HepG2 (cell line): ENCODE data around the gene PPP1R9A. TPM values are rescaled to one million over a fixed set of nuclear protein-coding genes. Genes with fewer than 3 reads are reported as not detected.

Source experiments
- ATAC-seq: fragments of 200-7000 bp; cut with Tn5 transposase; 3 replicates; pipeline ENCODE4 v1.9.1; 2020; ENCODE audit warnings: mild to moderate bottlenecking, moderate library complexity
- BruUV-seq: library from RNA; stranded (reverse); fragments of 400-500 nt; replicated peaks from 2 replicates; lab custom pipeline; 2021; lab: Mats Ljungman, UMichigan
- CTCF ChIA-PET: fragments of 300-600 bp; formaldehyde crosslinking; extraction: SDS; loops from one replicate; lab custom pipeline; 2021; ENCODE audit warnings: low total read pairs, inconsistent platforms, low intra/inter-chr PET ratio; lab: Yijun Ruan, JAX
- POLR2A ChIA-PET: fragments of 350-600 bp; sonication (Branson Sonifier 250); formaldehyde crosslinking; loops from one replicate; lab custom pipeline; 2020; ENCODE audit warnings: antibody characterized with exemption, inconsistent platforms; lab: Yijun Ruan, JAX
- DNase-seq: peaks from one replicate; pipeline ENCODE4 v3.0.0-alpha.2; 2015; ENCODE audit warnings: low spot score
- FAIRE-seq: peaks from 3 replicates; lab custom pipeline; 2011; peaks lifted over from hg19 to GRCh38; lab: Jason Lieb, UNC
- H2AFZ ChIP-seq: one replicate; pipeline ENCODE4 v1.6.1; 2011; ENCODE audit warnings: low read length, inconsistent platforms
- H3K27ac ChIP-seq: fragments of 300-600 bp; 3 replicates; pipeline ENCODE4 v1.8.0; 2011; ENCODE audit warnings: mixed run types, mild to moderate bottlenecking, mixed read lengths, low read length, inconsistent platforms; ENCODE audit not compliant: insufficient read depth; ENCODE audit errors: extremely low read length
- H3K27me3 ChIP-seq, 2 experiments: fragments of 200-600 bp in 1 of 2; 2 replicates in 1 of 2; 3 replicates in 1 of 2; pipeline versions ENCODE4 v1.6.0 to v1.8.0; 2011; ENCODE audit warnings: low read length in 2 of 2, mild to moderate bottlenecking in 2 of 2, moderate library complexity in 2 of 2, inconsistent platforms in 1 of 2; ENCODE audit not compliant: insufficient read depth in 2 of 2, control insufficient read depth in 1 of 2
- H3K36me3 ChIP-seq, 2 experiments: fragments of 200-600 bp in 1 of 2; replicated peaks in 1 of 2; 2 replicates in 1 of 2; 3 replicates in 1 of 2; pipeline versions ENCODE4 v1.5.1 to v1.8.0; 2011; ENCODE audit warnings: low read length in 2 of 2, inconsistent platforms in 1 of 2; ENCODE audit not compliant: insufficient read depth in 2 of 2, control insufficient read depth in 1 of 2
- H3K4me1 ChIP-seq: 2 replicates; pipeline ENCODE4 v1.5.1; 2012; ENCODE audit warnings: low read length, inconsistent platforms; ENCODE audit not compliant: insufficient read depth
- H3K4me2 ChIP-seq: 2 replicates; pipeline ENCODE4 v1.6.0; 2011; ENCODE audit warnings: low read depth, low read length, inconsistent platforms
- H3K4me3 ChIP-seq, 3 experiments: fragments of 200-600 bp in 1 of 3; sonication (generic), shearing (Covaris generic) in 1 of 3; replicated peaks in 1 of 3; 2 replicates each; pipeline ENCODE4 v1.5.1; 2011 to 2016; ENCODE audit warnings: low read length in 3 of 3, inconsistent platforms in 2 of 3, low read depth in 2 of 3, mild to moderate bottlenecking in 2 of 3, control low read depth in 1 of 3, mixed read lengths in 1 of 3; ENCODE audit not compliant: insufficient read depth in 1 of 3
- H3K79me2 ChIP-seq: one replicate; pipeline ENCODE4 v1.6.1; 2011; ENCODE audit warnings: low read length, inconsistent platforms; ENCODE audit not compliant: insufficient read depth
- H3K9ac ChIP-seq: 2 replicates; pipeline ENCODE4 v1.6.0; 2011; ENCODE audit warnings: mild to moderate bottlenecking, low read depth, low read length, inconsistent platforms; ENCODE audit not compliant: insufficient read depth
- H3K9me3 ChIP-seq: 2 replicates; pipeline ENCODE4 v1.5.1; 2012; ENCODE audit warnings: mild to moderate bottlenecking, low read length
- H4K20me1 ChIP-seq: 2 replicates; pipeline ENCODE4 v1.6.0; 2011; ENCODE audit warnings: inconsistent platforms, mild to moderate bottlenecking, low read length, moderate library complexity; ENCODE audit not compliant: insufficient read depth
- CC2D1A ChIP-seq: sonication (generic); formaldehyde crosslinking; IDR thresholded peaks from 2 replicates; pipeline ENCODE4 v1.8.1; 2023; ENCODE audit warnings: mild to moderate bottlenecking, missing genetic modification reagents
- CHCHD3 ChIP-seq: sonication (generic); formaldehyde crosslinking; IDR thresholded peaks from 2 replicates; pipeline ENCODE4 v1.8.0; 2022; ENCODE audit warnings: mild to moderate bottlenecking, missing genetic modification reagents, moderate library complexity
- E2F1 ChIP-seq: sonication (generic); formaldehyde crosslinking; IDR thresholded peaks from 2 replicates; pipeline ENCODE4 v1.5.0; 2020; ENCODE audit warnings: missing genetic modification reagents
- HOXA5 ChIP-seq: sonication (generic); formaldehyde crosslinking; IDR thresholded peaks from 2 replicates; pipeline ENCODE4 v1.4.0; 2020; ENCODE audit warnings: missing genetic modification reagents
- KLF13 ChIP-seq: sonication (generic); formaldehyde crosslinking; IDR thresholded peaks from 2 replicates; pipeline ENCODE4 v1.4.0; 2020; ENCODE audit warnings: mild to moderate bottlenecking, missing genetic modification reagents
- NFYB ChIP-seq: sonication (generic); formaldehyde crosslinking; IDR thresholded peaks from 2 replicates; pipeline ENCODE4 v1.4.0; 2020; ENCODE audit warnings: missing genetic modification reagents
- ZNF280B ChIP-seq: sonication (generic); formaldehyde crosslinking; IDR thresholded peaks from 2 replicates; pipeline ENCODE4 v1.5.0; 2020; ENCODE audit warnings: missing genetic modification reagents, mild to moderate bottlenecking, borderline replicate concordance
- ZNF503 ChIP-seq: sonication (generic); formaldehyde crosslinking; IDR thresholded peaks from 2 replicates; pipeline ENCODE4 v1.4.0; 2020; ENCODE audit warnings: missing genetic modification reagents
- ZNF605 ChIP-seq: sonication (generic); formaldehyde crosslinking; IDR thresholded peaks from 2 replicates; pipeline ENCODE4 v1.8.0; 2022; ENCODE audit warnings: mild to moderate bottlenecking, missing genetic modification reagents
- ZSCAN25 ChIP-seq: sonication (generic); formaldehyde crosslinking; IDR thresholded peaks from 2 replicates; pipeline ENCODE4 v1.8.0; 2022; ENCODE audit warnings: mild to moderate bottlenecking, missing genetic modification reagents
- WGBS: methylation state at CpG from one replicate; pipeline ENCODE4 v1.1.6; 2017; ENCODE audit warnings: low lambda C conversion rate; 5-methylcytosine and 5-hydroxymethylcytosine counted together
- in situ Hi-C: cut with HindIII; loops from 2 replicates; pipeline ENCODE4 v1.10.0; 2017; ENCODE audit warnings: low pct_unique_long_range_greater_than_20kb; ENCODE audit not compliant: extremely low pct_ligation_motif_present
- intact Hi-C: fragments of 100-400 bp; cut with micrococcal nuclease; formaldehyde crosslinking; loops from one replicate; pipeline ENCODE4 v1.10.0; 2022; ENCODE audit not compliant: unreplicated experiment
- polyA plus RNA-seq, 8 experiments: library from polyadenylated mRNA; depleted of rRNA in 3 of 8; stranded (reverse) in 7 of 8; unstranded in 1 of 8; fragments of >200 nt; fragmentation: Illumina TruSeq in 4 of 8; extraction: Trizol in 4 of 8; gene quantifications; 2 replicates each; pipeline versions ENCODE4 v1.2.1 to v1.2.3, GENCODE V29; 2011 to 2016; ENCODE audit warnings: low read depth in 4 of 8, missing spikeins in 1 of 8, mixed read lengths in 1 of 8; ENCODE audit not compliant: insufficient read depth in 1 of 8
- total RNA-seq, 5 experiments: library from RNA; depleted of rRNA; stranded (reverse); fragments of >200 nt; fragmentation: Illumina TruSeq; extraction: Trizol; gene quantifications; 2 replicates each; pipeline ENCODE4 v1.2.3, GENCODE V29; 2016; ENCODE audit warnings: low read depth in 1 of 5

Gene PPP1R9A
- total and polyA plus RNA-seq, 2 of the 13 experiments (the other 11 are each of a cell fraction or from before 2014, with no cell fraction given), result 11.4 to 31.9 TPM

GRCh38 chr7:94933256-94933990, 26.0 kb downstream of the PPP1R9A start:
- no peak overlapping the region for H3K4me3 ChIP-seq
- ATAC-seq, result no peak
- peaks cover 35% of the 10 kb centered on the region for H3K79me2 ChIP-seq
- intact Hi-C loops (no loop called here), in situ Hi-C loops (no loop called here)
- TF ChIP-seq CC2D1A (CRISPR knock-in tag) (no peak), ZNF280B (no peak), HOXA5 (CRISPR knock-in tag) (no peak), ZNF605 (CRISPR knock-in tag) (no peak), E2F1 (no peak), KLF13 (CRISPR knock-in tag) (no peak), ZSCAN25 (CRISPR knock-in tag) (no peak), ZNF503 (CRISPR knock-in tag) (no peak), CHCHD3 (no peak), NFYB (CRISPR knock-in tag) (no peak)
- no peaks in the 10 kb centered on the region for H4K20me1 ChIP-seq
- no TSS peak for BruUV-seq
- H3K9ac ChIP-seq, result no peak overlapping the region
- ChIA-PET CTCF (no interaction called here), POLR2A (interaction anchor here (0.8 kb wide), 1 partner anchor 10 kb away, joined by 3 read pairs; no protein-coding TSS in a partner anchor)
- peaks cover 30% of the 10 kb centered on the region for H3K4me1 ChIP-seq
- no peak for DNase-seq
- H2AFZ ChIP-seq, result no peak overlapping the region
- no peaks in the 10 kb centered on the region for H3K27me3 ChIP-seq
- H3K36me3 ChIP-seq, result no peaks in the 10 kb centered on the region
- H3K4me2 ChIP-seq, result no peak overlapping the region
- H3K9me3 ChIP-seq, result no peaks in the 10 kb centered on the region
- no peak overlapping the region for H3K27ac ChIP-seq
- WGBS, result 88% methylated on average over 3 of the region's 3 CpGs
- no peak for FAIRE-seq
